Measurements from ENCODE around the gene SNRPD1.
"Not testable (repeated sequence)": the region's sequence is repeated elsewhere in the genome, so short reads cannot be mapped to it uniquely, and the experiment has no call there.

DNA sequence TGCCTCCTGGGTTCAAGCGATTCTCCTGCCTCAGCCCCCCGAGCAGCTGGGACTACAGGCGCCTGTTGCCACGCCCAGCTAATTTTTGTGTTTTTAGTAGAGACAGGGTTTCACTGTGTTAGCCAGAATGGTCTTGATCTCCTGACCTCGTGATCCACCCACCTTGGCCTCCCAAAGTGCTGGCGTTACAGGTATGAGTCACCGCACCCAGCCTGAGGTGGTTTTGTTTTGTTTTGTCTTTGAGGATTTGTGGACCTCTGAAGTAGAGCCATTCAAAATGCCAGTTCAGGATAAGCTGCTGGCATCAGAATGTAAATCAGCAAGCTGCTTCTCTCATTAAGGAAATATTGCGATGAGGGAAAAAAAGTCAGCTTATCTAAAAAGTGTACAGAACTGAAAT is 63.2 kb downstream of the SNRPD1 start:
- TF ChIP-seq, protein P1, sequence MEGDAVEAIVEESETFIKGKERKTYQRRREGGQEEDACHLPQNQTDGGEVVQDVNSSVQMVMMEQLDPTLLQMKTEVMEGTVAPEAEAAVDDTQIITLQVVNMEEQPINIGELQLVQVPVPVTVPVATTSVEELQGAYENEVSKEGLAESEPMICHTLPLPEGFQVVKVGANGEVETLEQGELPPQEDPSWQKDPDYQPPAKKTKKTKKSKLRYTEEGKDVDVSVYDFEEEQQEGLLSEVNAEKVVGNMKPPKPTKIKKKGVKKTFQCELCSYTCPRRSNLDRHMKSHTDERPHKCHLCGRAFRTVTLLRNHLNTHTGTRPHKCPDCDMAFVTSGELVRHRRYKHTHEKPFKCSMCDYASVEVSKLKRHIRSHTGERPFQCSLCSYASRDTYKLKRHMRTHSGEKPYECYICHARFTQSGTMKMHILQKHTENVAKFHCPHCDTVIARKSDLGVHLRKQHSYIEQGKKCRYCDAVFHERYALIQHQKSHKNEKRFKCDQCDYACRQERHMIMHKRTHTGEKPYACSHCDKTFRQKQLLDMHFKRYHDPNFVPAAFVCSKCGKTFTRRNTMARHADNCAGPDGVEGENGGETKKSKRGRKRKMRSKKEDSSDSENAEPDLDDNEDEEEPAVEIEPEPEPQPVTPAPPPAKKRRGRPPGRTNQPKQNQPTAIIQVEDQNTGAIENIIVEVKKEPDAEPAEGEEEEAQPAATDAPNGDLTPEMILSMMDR (IDR thresholded peaks at IDR 0.05; ENCODE audit: insufficient read depth, low read length), result not testable (repeated sequence)
- not testable (repeated sequence) for TF ChIP-seq POLR2AphosphoS5, GABPA (IDR thresholded peaks at IDR 0.05; ENCODE audit: low read depth)
- TF ChIP-seq, protein P2, sequence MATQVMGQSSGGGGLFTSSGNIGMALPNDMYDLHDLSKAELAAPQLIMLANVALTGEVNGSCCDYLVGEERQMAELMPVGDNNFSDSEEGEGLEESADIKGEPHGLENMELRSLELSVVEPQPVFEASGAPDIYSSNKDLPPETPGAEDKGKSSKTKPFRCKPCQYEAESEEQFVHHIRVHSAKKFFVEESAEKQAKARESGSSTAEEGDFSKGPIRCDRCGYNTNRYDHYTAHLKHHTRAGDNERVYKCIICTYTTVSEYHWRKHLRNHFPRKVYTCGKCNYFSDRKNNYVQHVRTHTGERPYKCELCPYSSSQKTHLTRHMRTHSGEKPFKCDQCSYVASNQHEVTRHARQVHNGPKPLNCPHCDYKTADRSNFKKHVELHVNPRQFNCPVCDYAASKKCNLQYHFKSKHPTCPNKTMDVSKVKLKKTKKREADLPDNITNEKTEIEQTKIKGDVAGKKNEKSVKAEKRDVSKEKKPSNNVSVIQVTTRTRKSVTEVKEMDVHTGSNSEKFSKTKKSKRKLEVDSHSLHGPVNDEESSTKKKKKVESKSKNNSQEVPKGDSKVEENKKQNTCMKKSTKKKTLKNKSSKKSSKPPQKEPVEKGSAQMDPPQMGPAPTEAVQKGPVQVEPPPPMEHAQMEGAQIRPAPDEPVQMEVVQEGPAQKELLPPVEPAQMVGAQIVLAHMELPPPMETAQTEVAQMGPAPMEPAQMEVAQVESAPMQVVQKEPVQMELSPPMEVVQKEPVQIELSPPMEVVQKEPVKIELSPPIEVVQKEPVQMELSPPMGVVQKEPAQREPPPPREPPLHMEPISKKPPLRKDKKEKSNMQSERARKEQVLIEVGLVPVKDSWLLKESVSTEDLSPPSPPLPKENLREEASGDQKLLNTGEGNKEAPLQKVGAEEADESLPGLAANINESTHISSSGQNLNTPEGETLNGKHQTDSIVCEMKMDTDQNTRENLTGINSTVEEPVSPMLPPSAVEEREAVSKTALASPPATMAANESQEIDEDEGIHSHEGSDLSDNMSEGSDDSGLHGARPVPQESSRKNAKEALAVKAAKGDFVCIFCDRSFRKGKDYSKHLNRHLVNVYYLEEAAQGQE (IDR thresholded peaks at IDR 0.05; ENCODE audit: insufficient replicate concordance, low read depth), result not testable (repeated sequence)
